Measurements from ENCODE around the gene SND1.

The SND1 gene

DNA sequence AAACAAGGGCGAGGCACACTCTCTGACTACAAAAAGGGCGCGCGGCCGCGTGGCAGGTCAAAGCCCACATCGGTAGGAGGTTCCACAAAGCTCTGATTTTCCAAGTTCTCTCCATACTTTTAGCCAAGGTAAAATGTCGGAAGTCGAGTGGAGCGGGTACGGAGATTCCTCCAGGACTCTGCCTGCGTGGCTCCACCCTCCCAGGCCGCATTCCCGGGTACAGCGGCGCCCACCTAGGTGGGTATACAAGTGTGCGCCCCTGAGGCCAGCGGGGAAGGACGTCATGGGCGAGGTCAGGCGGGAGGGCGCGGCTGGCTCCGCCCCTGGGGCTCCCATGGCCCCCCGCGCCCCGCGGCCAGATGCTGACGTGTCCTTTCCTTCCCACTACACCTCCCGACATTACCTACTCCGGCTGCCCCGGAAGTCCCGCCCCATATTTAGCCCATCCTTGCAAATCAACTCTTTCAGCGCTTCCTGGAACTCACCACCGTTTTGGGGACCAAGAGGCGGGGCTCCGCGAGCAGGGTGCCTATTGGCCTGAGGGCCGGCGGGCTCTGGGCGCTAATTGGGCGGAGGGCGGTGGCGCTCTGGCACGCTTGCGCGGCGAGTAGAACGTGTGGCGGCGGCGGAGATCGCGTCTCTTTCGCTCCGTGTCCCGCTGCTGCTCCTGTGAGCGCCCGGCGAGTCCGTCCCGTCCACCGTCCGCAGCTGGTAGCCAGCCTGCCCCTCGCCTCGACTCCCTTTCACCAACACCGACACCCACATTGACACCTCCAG, at the start of gene SND1:
SND1 (plus strand) TSS at position 639 of the 777 bp plus-strand sequence. CDS start 180 bp downstream, outside the sequence.
- DNase-seq, result peak; percentile 99

DNA sequence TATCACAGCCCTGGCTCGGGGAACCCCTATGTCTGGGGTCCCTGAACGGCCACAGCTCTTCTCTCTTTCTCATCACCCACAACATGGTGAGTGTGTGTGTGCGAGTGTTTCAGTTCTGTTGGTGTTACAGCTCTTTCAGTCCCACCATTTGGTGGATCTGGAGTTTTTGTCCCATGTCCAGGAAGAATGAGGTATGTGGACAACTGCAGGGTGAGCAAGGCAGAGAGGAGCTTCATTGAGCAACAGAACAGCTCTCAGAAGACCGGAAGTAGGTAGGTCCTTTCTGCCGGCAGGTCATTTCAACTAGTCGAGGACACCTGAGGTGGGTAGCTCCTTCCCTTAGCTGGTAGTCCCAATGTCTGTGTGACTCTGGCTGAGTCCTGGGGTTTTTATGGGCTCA, 43.5 kb upstream of the SND1 start:
- DNase-seq, result no peak

DNA sequence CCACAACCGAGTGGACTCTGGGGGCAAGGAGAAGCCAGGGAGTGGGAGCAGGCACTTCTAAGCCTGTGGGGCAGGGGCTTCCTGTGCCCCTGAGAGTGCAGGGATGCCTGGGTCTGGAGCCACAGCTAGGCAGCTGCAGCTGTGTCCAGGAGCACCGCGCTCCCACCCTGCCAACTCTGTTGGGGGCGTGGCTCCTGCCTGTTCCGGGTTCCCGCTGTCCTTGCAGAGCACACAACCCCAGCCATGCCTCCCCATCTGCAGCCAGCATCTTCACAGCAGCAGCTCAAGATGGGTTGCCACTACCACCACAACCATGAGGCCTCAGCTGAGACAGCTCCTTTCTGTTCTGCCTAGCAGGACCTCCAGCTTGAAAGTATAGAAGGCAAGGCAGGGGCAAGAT, 42.7 kb upstream of the SND1 start:
- no peak for DNase-seq

DNA sequence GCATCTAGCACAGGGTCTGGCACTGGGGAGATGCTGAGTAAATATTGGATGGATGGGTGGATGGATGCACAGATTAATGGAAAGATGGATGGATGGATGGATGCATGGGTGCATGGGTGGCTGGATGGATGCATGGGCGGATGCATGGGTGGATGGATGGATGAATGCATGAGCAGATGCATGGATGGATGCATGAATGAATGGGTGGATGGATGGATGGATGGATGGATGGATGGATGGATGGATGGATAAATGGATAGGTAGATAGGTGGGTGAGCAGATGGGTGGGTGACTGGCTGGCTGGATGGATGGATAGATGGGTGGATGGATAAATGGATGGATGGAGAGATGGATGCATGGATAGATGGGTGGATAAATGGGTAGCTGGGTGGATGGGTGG, 39.7 kb upstream of the SND1 start:
- DNase-seq, result no peak

DNA sequence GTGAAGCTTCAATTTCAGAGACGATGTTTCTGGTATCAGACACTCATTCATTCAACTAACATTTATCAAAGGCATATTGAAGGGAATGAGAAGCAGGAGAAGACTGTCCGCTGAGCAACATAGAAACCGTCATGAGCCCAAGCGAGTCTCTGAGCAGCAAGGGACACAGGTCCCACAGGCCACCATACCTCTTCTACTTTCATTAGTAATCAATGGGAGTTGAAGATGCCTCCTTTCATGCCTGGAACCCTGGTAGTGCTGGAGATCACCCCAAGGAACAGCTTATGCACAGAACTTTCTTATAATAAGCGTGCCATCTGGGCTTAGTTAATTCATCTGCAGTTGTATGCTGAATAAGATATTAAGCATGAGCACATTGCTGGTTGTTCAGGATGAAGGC, 35.3 kb upstream of the SND1 start:
- no peak for DNase-seq

DNA sequence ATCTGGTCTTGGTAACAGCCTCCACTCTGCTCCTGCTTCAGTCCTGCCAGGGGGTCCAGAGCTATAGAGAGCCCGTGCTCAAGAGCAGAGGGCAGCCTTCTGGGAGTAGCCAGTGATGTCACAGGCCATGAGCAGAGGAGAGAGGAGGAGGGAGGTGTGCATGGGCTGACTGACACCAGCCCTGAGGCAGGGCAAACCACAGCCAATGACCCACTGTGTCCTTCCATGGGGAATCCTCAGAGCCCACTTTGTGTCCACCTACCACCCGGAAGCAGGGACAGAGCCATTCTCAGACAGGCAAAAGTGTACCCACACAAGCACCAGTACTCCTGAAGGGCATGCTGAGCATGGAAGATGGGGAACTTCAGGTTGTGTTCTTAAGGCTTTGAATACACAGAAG, 34.0 kb upstream of the SND1 start, which contains the start of gene PAX4:
PAX4 (minus strand) TSS at position 101 of the 400 bp plus-strand sequence. CDS start 2,214 bp downstream, outside the sequence.
- no peak for DNase-seq

DNA sequence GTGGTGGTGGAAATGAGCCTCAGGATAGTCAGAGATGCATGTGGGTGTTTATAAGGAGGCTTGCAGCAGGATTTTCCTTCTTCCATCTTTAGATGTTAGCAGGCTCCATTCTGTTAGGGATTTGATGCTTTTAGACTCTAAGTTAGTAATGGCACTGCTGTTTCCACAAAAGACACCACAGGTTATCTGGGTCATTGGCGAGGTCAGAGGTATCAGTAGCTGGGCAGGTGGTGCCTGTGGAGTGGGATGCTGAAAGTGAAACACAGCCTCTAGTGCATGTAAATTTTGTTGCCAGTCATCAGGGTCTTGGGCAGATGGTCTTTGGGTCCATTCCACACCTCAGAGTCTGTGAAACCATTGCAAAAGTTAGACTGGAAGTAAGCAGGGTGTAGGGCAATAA, 33.2 kb upstream of the SND1 start:
- no peak for DNase-seq

DNA sequence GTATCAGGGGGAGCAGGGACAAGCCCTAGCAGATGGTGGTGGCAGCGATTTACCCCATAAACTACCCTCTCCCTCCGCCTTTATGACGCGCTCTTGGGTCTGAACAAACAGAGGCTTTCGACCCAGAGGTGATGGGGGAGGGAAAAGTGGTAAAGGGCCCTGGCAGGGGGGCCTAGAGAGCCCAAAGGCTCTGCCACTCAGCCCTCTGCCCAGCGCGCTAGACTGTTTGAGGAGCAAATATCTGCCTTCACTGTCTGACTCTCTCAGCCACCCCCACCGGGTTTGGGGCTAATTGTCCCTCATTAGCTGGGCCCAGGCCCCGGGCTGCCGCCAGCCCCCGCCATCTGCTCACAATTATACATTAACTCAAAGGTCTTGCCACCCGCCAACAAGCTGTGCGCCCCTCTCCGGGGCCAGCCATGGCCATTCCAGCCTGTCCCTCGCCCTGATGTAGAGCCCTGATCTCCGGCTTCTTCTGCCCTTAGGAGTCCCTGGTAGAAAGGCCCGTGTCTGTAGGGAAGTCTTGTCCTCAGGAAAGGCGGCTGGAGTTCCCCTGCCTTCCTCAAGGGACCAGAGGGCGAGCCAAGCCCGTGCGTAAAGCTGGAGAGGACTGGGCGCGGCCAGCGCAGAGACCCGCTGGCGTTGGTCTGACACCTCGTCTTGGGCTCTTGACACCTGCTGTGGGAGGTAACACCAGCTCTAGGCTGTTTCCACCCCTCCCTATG, 32.2 kb upstream of the SND1 start:
- no peak for DNase-seq

DNA sequence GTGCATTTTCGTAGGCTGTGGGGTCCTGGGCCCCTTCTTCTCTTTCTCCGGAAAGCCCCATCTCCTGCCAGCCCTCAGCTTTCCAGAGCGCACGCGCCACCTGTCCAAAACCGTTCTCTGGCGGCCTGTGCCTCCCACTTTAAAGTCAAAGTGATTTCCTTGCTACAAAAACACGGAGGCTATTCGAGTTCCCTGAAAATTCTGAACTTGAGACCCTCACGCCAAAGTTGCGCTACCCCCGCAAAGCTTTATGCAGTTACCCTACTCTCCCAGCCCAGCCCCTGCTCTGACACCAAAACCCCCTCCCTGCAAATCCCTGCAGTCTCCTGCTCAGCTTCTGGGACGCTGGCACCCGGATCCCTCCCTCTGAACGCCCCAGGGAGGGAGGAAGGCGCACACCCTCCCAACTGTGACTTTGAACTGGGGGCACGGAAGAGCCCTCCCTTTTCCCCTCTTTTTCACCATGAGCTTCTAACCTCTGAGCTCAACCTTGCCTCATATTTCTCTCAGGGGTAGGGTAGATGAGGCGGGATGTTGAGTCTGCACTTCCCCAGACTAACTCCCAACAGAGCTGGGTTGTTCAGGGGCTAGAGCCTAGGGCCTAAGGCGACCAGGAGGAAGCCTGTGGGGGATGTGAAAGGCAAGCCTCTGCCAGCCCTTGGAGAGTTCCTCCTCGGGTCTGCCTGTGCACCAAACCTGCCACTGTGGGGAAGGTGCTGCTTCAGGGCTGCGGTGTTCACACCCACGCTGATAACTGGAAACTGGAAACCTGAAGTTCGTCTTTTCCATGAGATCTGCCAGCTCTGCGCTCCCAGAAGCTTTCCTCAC, 31.4 kb upstream of the SND1 start:
- DNase-seq, result no peak

DNA sequence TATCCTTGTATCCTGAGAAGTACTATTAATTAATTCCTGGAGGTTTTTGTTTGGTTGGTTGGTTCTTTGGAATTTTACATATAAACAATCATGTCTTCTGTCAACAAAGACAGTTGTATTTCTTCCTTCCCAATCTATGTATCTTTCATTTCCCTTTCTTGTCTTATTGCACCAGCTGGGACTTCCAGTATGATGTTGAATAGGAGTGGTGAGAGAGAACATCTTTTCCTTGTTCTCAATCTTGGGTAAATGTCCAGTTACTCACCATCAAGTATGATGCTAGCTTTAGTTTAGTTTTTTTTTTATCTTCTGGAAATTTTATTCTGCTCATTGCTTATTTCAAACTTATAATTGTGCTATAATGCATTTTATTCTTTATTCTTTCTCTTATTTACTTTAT, 26.7 kb upstream of the SND1 start:
- no peak for DNase-seq

DNA sequence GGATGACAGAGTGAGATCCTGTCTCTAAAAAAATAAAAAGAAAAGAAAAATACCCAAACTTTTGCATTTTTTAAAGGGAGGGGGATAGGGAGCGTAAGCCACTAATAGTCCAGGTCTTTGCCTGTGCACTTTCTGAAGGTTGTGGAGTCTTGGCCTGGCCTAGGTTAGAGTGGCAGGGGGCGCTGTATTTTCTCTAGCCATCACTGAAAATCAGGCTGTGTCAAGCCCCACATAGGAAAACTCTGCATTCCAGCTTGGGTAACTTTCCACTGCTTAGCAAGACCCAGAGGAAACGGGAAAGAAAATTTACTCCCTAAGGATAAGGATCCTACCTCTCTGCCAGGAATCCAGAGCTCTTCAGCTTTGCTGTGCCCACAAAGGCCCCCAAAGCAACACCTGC, 23.5 kb upstream of the SND1 start:
- no peak for DNase-seq

DNA sequence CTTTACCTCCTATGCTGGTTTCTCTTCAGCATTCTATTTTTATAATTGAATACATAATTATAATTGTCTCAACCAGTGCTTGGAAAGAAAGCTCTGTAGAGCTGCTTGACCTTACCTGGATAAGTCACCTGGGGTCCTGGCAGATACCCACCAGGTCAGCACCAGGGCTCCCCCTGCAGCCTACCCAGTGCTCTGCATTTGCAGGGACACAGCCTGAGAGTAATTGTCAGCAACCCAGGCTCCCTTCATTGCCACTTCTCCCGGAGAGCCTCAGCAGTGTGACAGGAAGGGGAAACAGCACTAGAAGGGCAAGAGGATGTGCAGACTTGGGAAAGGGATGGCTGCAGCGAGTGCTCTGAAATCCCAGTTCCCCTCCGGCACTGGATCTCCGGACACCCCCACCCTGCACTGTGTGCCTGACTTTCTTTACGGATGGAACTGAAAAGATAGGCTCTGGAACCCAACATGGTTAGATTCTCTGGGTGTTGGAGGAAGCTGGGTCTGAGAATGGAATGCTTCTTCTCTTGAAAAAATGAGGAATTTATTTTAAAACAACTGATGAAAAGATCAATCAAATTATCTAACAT, 22.6 kb upstream of the SND1 start:
- DNase-seq, result peak; percentile 36

DNA sequence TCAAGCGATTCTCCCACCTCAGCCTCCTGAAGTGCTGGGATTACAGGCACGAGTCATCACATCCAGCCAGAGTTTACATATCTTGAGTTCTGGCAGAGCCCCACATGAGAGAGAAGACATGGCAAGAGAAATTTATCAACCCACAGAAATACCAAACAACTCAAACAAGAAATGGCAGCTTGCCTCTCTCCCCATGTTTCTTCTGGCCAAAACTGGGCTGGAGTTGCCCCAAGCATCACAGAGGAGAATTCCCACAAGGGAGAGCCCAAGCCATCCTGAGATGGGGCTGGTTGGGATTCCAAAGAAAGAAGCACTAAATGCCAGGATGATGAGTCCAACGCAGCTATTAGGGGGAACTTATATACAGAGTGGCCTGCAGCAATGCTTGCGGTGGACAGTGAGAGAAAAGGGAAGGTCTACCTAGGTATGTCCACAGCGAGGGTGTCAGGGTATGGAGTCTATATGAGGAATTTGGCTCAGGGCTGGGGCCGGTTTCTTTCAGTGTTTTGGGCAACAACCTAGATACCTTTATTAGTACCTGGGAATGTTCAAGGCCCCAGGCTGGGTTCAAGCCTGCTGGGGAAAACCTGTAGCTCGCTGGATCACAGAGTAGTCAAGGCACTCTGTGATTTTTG, 19.6 kb upstream of the SND1 start:
- no peak for DNase-seq

DNA sequence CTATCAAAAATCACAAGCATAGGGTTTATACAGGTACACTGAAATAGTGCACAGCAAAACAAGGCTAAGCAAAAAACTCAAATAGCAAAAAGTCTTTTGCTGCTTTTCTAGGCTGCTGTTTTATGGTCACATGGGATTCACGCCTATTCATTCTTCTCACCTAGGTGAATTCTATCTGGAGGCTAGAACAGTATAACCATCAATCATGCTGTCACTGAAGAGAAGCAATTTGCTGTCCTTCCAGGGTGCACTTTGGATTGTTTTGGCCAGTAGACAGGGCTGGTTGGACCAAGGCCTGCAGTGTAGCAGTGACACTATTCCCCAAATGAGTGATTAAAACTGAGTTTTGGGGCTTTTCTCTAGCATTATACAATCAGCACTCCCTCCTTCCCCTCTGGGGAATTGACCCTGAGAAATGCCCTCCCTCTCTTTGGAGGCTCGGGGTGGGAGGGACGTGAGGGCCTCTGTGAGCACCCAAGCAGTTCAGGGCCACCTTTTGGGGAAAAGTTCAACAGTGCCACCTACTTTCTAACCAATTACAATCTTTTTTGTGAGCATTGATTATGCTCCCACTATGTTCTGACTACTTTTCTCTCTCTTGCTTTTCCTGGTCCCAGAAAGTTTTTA, 16.2 kb upstream of the SND1 start:
- no peak for DNase-seq

DNA sequence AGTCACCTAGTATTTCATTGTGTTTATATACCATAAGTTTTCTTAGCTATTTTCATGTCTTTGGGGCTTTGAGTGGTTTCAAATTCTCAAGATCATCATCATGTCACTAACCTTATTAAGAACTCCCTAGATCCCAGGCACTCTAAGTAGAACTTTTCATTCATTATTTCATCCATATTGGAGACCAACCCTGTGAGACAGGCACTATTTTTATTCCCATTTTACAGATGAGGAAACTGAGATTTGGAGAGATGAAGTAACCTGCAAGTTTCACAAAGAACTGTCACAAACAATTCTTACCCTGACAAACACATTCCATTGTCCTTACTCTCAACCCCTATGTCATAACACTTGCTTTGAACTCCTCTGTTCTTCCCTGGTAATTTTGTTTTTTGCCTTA, 13.8 kb upstream of the SND1 start:
- DNase-seq, result no peak

DNA sequence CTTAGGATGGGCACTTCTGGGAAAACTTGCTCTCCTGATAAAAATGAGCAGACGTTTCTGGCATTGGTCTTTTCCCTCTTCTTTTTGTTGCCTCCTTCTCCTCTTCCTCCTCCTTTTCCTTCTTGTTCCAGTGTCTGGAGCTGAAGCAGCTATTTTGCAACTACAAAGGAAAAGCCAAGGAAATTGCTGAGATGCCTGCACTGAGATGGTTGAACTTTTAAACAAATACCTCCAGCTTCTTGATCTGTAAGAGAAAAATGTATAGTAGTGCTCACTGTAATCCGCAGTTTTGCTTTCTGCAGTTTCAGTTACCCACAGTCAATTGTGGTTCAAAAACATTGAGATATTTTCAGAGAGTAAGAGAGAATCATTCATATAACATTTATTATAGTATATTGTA, 7.5 kb upstream of the SND1 start:
- no peak for DNase-seq

DNA sequence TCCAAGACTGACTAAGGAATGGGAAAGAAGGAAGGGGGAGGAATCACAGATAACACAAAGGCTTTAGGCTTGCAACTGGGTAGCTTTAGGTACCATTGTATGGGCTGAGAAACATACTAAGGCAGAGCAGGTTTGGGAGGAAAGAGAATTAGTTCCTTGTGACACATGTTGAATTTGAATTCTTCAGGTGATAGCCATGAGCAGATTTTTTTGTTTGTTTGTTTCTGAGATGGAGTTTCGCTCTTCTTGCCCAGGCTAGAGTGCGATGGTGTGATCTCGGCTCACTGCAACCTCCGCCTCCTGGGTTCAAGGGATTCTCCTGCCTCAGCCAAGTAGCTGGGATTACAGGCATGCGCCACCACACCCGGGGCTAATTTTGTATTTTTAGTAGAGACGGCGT, 4.4 kb upstream of the SND1 start:
- DNase-seq, result no peak

DNA sequence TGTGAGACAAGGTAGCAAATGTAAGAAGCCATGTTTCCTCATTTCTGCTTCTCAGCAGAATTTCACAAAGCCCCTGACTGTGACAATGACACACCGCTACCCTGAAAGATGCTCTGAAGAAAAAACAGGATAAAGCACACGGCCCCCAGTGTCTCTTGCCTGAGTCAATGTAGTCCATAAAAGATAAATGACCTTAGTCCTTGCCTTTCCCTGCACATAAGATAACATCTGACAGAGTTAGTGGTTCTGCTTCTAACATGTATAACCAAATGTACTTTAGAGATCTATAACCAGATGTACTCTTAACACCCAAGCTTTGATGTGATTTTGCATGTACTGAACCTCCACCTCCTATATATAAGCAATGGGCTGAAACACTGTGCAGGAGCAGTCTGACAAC, 3.0 kb upstream of the SND1 start:
- no peak for DNase-seq

DNA sequence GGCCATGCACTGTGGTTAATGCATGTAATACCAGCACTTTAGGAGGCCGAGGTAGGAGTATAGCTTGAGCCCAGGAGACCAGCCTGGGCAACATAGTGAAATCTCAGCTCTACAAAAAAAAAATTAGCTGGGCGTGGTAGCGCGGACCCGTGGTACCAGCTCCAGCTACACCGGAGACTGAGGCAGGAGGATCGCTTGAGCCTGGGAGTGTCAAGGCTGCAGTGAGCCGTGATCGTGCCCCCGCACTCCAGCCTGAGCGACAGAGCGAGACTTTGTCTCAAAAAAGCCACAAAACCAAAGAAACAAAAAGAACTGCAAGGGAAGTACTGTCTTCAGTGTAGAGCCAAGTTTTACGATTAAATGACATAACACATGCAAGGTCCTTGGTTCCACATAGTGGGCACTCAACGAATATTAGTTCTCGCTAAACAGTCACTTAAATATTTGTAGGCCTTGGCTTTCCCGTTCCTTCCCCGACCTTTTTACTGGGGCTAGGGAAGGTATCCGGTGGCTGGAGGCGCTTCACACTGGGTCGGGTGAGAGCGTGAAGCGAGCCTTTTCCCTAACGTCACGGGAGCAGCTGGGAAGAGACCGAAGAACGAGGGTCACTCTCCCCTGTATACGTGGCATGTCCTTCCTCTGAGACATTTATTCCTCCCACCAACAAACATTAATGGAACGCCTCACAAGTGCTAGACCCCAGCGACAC, 993 bp upstream of the SND1 start:
- peak; percentile 36 for DNase-seq

DNA sequence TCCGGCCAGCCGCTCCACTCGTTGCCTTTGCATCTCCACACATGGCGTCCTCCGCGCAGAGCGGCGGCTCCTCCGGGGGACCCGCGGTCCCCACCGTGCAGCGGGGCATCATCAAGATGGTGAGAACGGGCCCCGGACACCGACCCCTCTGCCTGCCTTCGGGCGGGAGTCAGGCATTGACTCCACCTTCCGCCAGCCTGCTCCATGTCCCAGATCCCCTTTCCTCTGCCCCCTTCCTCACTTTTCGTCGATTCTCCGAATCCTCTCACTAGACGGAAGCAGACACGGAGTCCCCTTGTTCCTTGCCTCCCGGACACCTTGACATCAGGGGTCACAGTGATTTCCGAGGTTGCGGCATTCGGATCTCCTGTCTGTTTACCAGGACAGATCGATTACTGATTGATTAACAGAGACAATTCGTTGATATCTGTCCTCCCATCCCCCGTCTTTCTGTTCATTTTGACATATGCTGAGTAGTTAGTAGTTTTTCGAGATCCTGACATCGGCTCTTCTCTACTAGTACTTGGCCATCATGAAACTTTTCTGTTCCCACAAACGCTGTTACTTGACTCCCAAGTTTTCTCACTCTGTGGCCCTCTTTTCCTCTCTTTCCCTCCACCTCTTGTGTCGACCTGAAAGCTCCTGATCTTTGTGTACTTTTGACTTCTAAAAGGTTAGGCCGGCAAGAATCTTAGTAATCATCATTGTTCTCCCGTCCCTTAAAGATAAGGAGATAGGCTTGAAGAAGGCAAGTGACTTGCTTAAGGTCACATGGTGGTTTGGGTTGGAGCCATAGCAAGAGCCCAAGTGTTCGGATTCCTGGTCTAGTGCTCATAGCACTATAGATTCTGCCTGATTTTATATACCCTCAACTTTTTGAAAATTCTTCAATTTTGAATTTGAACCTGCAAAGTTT, 597 bp downstream of the SND1 start:
- DNase-seq, result peak; percentile 70
